HCT116 (cell line): Measurements from ENCODE around the gene IFI44. TPM values are rescaled to one million over a fixed set of nuclear protein-coding genes. Genes with fewer than 3 reads are reported as not detected.

Source experiments
- ATAC-seq: fragments of 200-7000 bp; cut with Tn5 transposase; 2 replicates; pipeline ENCODE4 v1.9.1; 2020; ENCODE audit warnings: mild to moderate bottlenecking, moderate library complexity
- BruUV-seq: library from RNA; stranded (reverse); fragments of 400-500 nt; replicated peaks from 2 replicates; lab custom pipeline; 2021; lab: Mats Ljungman, UMichigan
- CTCF ChIA-PET: fragments of 300-600 bp; sonication (Branson Sonifier 250); formaldehyde crosslinking; loops from one replicate; lab custom pipeline; 2021; ENCODE audit warnings: antibody characterized with exemption; lab: Charles Lee
- POLR2A ChIA-PET: fragments of 300-600, 350-600 bp; sonication (Branson Sonifier 250); formaldehyde crosslinking; loops from one replicate; lab custom pipeline; 2021; ENCODE audit warnings: antibody characterized with exemption; lab: Charles Lee
- RAD21 ChIA-PET, 2 experiments: fragments of 300-600 bp; sonication (Branson Sonifier 250); formaldehyde crosslinking; loops; one replicate each; lab custom pipeline; 2023; ENCODE audit warnings: low total read pairs in 2 of 2; ENCODE audit not compliant: uncharacterized antibody in 2 of 2, unreplicated experiment in 2 of 2, low non-redundant PET in 1 of 2; lab: Charles Lee
- DNase-seq: peaks from one replicate; pipeline ENCODE4 v3.0.0-alpha.2; 2010; ENCODE audit warnings: low read depth, low spot score
- H2AFZ ChIP-seq: fragments of 200-600 bp; shearing (Covaris generic), sonication (generic); 2 replicates; pipeline ENCODE4 v1.6.1; 2017; ENCODE audit warnings: low read depth, mixed run types, mixed read lengths, antibody characterized with exemption, low read length; ENCODE audit not compliant: poor library complexity, severe bottlenecking
- H3K27ac ChIP-seq: 2 replicates; pipeline ENCODE4 v1.5.1; 2012; ENCODE audit warnings: low read depth, low read length
- H3K27me3 ChIP-seq: fragments of 200-600 bp; sonication (generic); 2 replicates; pipeline ENCODE4 v1.6.1; 2016; ENCODE audit warnings: mixed run types, low read length, mixed read lengths; ENCODE audit not compliant: insufficient read depth
- H3K36me3 ChIP-seq, 2 experiments: fragments of 200-500 bp in 1 of 2; fragments of 200-600 bp in 1 of 2; sonication (Bioruptor generic) in 1 of 2; sonication (generic) in 1 of 2; 2 replicates each; pipeline versions ENCODE4 v1.5.1 to v1.6.1; 2014 to 2016; ENCODE audit warnings: low read length in 2 of 2, inconsistent platforms in 1 of 2, mixed read lengths in 1 of 2, mixed run types in 1 of 2; ENCODE audit not compliant: insufficient read depth in 2 of 2, control insufficient read depth in 1 of 2
- H3K4me1 ChIP-seq, 2 experiments: fragments of 200-600 bp in 1 of 2; sonication (generic) in 1 of 2; 2 replicates each; pipeline versions ENCODE4 v1.5.1 to v1.6.1; 2012 to 2017; ENCODE audit warnings: low read length in 2 of 2, inconsistent platforms in 1 of 2, mild to moderate bottlenecking in 1 of 2, mixed read lengths in 1 of 2, mixed run types in 1 of 2, moderate library complexity in 1 of 2; ENCODE audit not compliant: insufficient read depth in 2 of 2, control insufficient read depth in 1 of 2
- H3K4me2 ChIP-seq: fragments of 200-600 bp; sonication (generic); 2 replicates; pipeline ENCODE4 v1.6.1; 2017; ENCODE audit warnings: mixed run types, low read length, mixed read lengths
- H3K4me3 ChIP-seq, 2 experiments: fragments of 200-600 bp in 1 of 2; sonication (generic) in 1 of 2; replicated peaks in 1 of 2; 2 replicates each; pipeline ENCODE4 v1.5.1; 2011 to 2016; ENCODE audit warnings: low read length in 2 of 2, control low read depth in 1 of 2, low read depth in 1 of 2, mild to moderate bottlenecking in 1 of 2, mixed read lengths in 1 of 2, mixed run types in 1 of 2
- H3K79me2 ChIP-seq: fragments of 200-600 bp; sonication (generic); 2 replicates; pipeline ENCODE4 v1.6.1; 2017; ENCODE audit warnings: mild to moderate bottlenecking, mixed run types, low read length, moderate library complexity, mixed read lengths; ENCODE audit not compliant: insufficient read depth
- H3K9ac ChIP-seq: fragments of 200-600 bp; sonication (generic); 2 replicates; pipeline ENCODE4 v1.6.1; 2016; ENCODE audit warnings: low read length, mixed read lengths
- H3K9me2 ChIP-seq: fragments of 200-600 bp; sonication (generic), shearing (Covaris generic); 2 replicates; pipeline ENCODE4 v1.6.1; 2017; ENCODE audit warnings: mixed run types, mild to moderate bottlenecking, moderate library complexity; ENCODE audit not compliant: insufficient read depth
- H3K9me3 ChIP-seq, 2 experiments: fragments of 200-500 bp in 1 of 2; fragments of 200-600 bp in 1 of 2; sonication (Bioruptor generic) in 1 of 2; sonication (generic) in 1 of 2; 2 replicates each; pipeline ENCODE4 v1.6.1; 2014 to 2017; ENCODE audit warnings: low read length in 2 of 2, mixed read lengths in 2 of 2, inconsistent platforms in 1 of 2, low read depth in 1 of 2, mild to moderate bottlenecking in 1 of 2, mixed run types in 1 of 2, moderate library complexity in 1 of 2; ENCODE audit not compliant: control insufficient read depth in 1 of 2, insufficient read depth in 1 of 2
- H4K20me1 ChIP-seq: fragments of 200-600 bp; sonication (generic), shearing (Covaris generic); 2 replicates; pipeline ENCODE4 v1.6.1; 2017; ENCODE audit warnings: mixed run types, mild to moderate bottlenecking, moderate library complexity; ENCODE audit not compliant: insufficient read depth
- CTCF ChIP-seq, 3 experiments: fragments of 200-600 bp in 1 of 3; sonication (generic) in 1 of 3; IDR thresholded peaks in 2 of 3; conservative IDR thresholded peaks in 1 of 3; 2 replicates each; pipeline ENCODE4 v1.5.1; 2012 to 2017; ENCODE audit warnings: low read depth in 2 of 3, low read length in 2 of 3, antibody characterized with exemption in 1 of 3, borderline replicate concordance in 1 of 3, control low read depth in 1 of 3, mild to moderate bottlenecking in 1 of 3, mixed read lengths in 1 of 3, mixed run types in 1 of 3, moderate library complexity in 1 of 3; ENCODE audit not compliant: insufficient read depth in 1 of 3
- ELF1 ChIP-seq: IDR thresholded peaks from 2 replicates; pipeline ENCODE4 v1.6.1; 2012; ENCODE audit warnings: low read depth, borderline replicate concordance
- EZH2 ChIP-seq: fragments of 200-600 bp; sonication (generic); IDR thresholded peaks from 2 replicates; pipeline ENCODE4 v1.6.1; 2017; ENCODE audit warnings: antibody characterized with exemption, mixed run types
- EZH2phosphoT487 ChIP-seq: fragments of 200-600 bp; IDR thresholded peaks from 2 replicates; pipeline ENCODE4 v1.6.1; 2018; ENCODE audit warnings: antibody characterized with exemption, borderline replicate concordance
- JUND ChIP-seq: IDR thresholded peaks from 2 replicates; pipeline ENCODE4 v1.6.1; 2012
- MAX ChIP-seq: IDR thresholded peaks from 2 replicates; pipeline ENCODE4 v1.6.1; 2012
- POLR2AphosphoS5 ChIP-seq: IDR thresholded peaks from 2 replicates; pipeline ENCODE4 v1.6.1; 2011; ENCODE audit warnings: mild to moderate bottlenecking, low read depth, low read length, moderate library complexity
- SIN3A ChIP-seq: IDR thresholded peaks from 2 replicates; pipeline ENCODE4 v1.6.1; 2012; ENCODE audit warnings: low read depth
- SP1 ChIP-seq: IDR thresholded peaks from 2 replicates; pipeline ENCODE4 v1.6.1; 2012; ENCODE audit warnings: low read depth
- SRF ChIP-seq: IDR thresholded peaks from 2 replicates; pipeline ENCODE4 v1.6.1; 2012; ENCODE audit warnings: low read depth
- TCF7L2 ChIP-seq: IDR thresholded peaks from 2 replicates; pipeline ENCODE4 v1.7.0; 2011; ENCODE audit warnings: borderline replicate concordance, inconsistent platforms; ENCODE audit not compliant: insufficient read depth, insufficient read length; ENCODE audit errors: extremely low read depth
- YY1 ChIP-seq: IDR thresholded peaks from 2 replicates; pipeline ENCODE4 v1.6.1; 2011; ENCODE audit warnings: low read length, low read depth, moderate library complexity, mild to moderate bottlenecking; ENCODE audit not compliant: insufficient replicate concordance; ENCODE audit errors: extremely low read depth
- ZFX ChIP-seq: fragments of 450-650 bp; IDR thresholded peaks from 2 replicates; pipeline ENCODE4 v1.6.1; 2017
- ZNF274 ChIP-seq: fragments of 200-500 bp; sonication (Bioruptor generic); IDR thresholded peaks from 2 replicates; pipeline ENCODE4 v1.6.1; 2014; ENCODE audit warnings: mild to moderate bottlenecking, low read depth, low read length, inconsistent platforms
- intact Hi-C: fragments of 100-400 bp; cut with micrococcal nuclease; formaldehyde crosslinking; loops from 2 replicates; pipeline ENCODE4 v1.10.0; 2022
- total RNA-seq: library from RNA; stranded (reverse); gene quantifications from one replicate; pipeline ENCODE4 v1.2.1, GENCODE V29; 2021; ENCODE audit not compliant: unreplicated experiment

The IFI44 gene
- total RNA-seq, 1 experiment from 2014 or later, result 0.66 TPM

GRCh38 chr1:78622548-78622947 is 27.1 kb upstream of the IFI44 start:
- Histone ChIP-seq H3K36me3 (no peaks in the 10 kb centered on the region), H4K20me1 (no peaks in the 10 kb centered on the region), H3K9me2 (no peaks in the 10 kb centered on the region), H3K27me3 (no peaks in the 10 kb centered on the region), H2AFZ (no peak overlapping the region), H3K4me3 (no peak overlapping the region), H3K27ac (no peak overlapping the region), H3K4me1 (peaks cover 0 to 3% of the 10 kb centered on the region in 2 experiments; a peak in 2 of 4 replicates), H3K9ac (no peak overlapping the region), H3K79me2 (no peaks in the 10 kb centered on the region), H3K9me3 (no peaks in the 10 kb centered on the region), H3K4me2 (no peak overlapping the region)
- no TSS peak for BruUV-seq
- RAD21 ChIA-PET, result interaction anchor here in 1 of 2 experiments (0.7 kb wide), 1 partner anchor 679 kb away, joined by 4 read pairs; no protein-coding TSS in a partner anchor
- no peak for DNase-seq
- no peak for ATAC-seq
- CTCF ChIA-PET, result interaction anchor here (1.6 kb wide), 1 partner anchor 53 kb away, joined by 3 read pairs; no protein-coding TSS in a partner anchor
- TF ChIP-seq EZH2 (no peak), TCF7L2 (no peak), POLR2AphosphoS5 (no peak), ELF1 (no peak), MAX (no peak), SRF (no peak), CTCF (IDR thresholded peaks at IDR 0.05 in 2 of 3, conservative IDR thresholded peaks at IDR 0.05 in 1 of 3; ENCODE audit: borderline replicate concordance in 1 of 3, insufficient read depth in 1 of 3, low read depth in 2 of 3, low read length in 2 of 3) (no peak), EZH2phosphoT487 (no peak), ZNF274 (no peak), JUND (no peak), ZFX (no peak), SP1 (no peak), SIN3A (no peak), YY1 (no peak)
- intact Hi-C loops, result no loop called here
- POLR2A ChIA-PET, result no interaction called here
